ENCODE results near the gene APAF1.

The APAF1 gene

GRCh38 chr12:98758331-98758730 lies 113.2 kb downstream of the APAF1 start:
- no peak for DNase-seq (ENCODE audit: low read depth)

GRCh38 chr12:98763656-98764055 lies 118.6 kb downstream of the APAF1 start:
- no peak for DNase-seq (ENCODE audit: low read depth)

GRCh38 chr12:98767248-98767647 lies 122.2 kb downstream of the APAF1 start:
- DNase-seq (ENCODE audit: low read depth), result no peak

GRCh38 chr12:98769068-98769467 lies 124.0 kb downstream of the APAF1 start:
- no peak for DNase-seq (ENCODE audit: low read depth)

GRCh38 chr12:98770230-98770629 lies 125.1 kb downstream of the APAF1 start:
- no peak for DNase-seq (ENCODE audit: low read depth)

GRCh38 chr12:98771811-98772752 lies 127.0 kb downstream of the APAF1 start:
- no peak for DNase-seq (ENCODE audit: low read depth)

- DNase-seq (ENCODE audit: low read depth), result no peak
These were observed 127.7 kb downstream of the APAF1 start for GRCh38 chr12:98772818-98773217.

- DNase-seq (ENCODE audit: low read depth), result no peak
These were observed 135.2 kb downstream of the APAF1 start for GRCh38 chr12:98780261-98780660.

- DNase-seq (ENCODE audit: low read depth), result no peak
These were observed 138.3 kb downstream of the APAF1 start for GRCh38 chr12:98783420-98783819.
